Retina (tissue), 1 donor: ENCODE results near the gene GCSAM.
"Not testable (repeated sequence)": the region's sequence is repeated elsewhere in the genome, so short reads cannot be mapped to it uniquely, and the experiment has no call there.

Experiments
- DNase-seq: peaks from one replicate; pipeline ENCODE4 v3.0.0-alpha.2; 2016

Gene GCSAM

GRCh38 chr3:112096176-112096575 lies 36.9 kb downstream of the GCSAM start:
- DNase-seq = no peak

- DNase-seq = no peak
These were observed 37.3 kb downstream of the GCSAM start for GRCh38 chr3:112095731-112096130.

- no peak for DNase-seq
These were observed 39.9 kb downstream of the GCSAM start for GRCh38 chr3:112093180-112093522.

- DNase-seq = no peak
These were observed 40.4 kb downstream of the GCSAM start for GRCh38 chr3:112092496-112093179.

GRCh38 chr3:112090887-112091586 lies 42.0 kb downstream of the GCSAM start:
- DNase-seq = no peak

GRCh38 chr3:112089956-112090886 lies 42.8 kb downstream of the GCSAM start:
- DNase-seq = no peak

- no peak for DNase-seq
These were observed 44.1 kb downstream of the GCSAM start for GRCh38 chr3:112088944-112089343.

- no peak for DNase-seq
These were observed 45.3 kb downstream of the GCSAM start for GRCh38 chr3:112087746-112088145.

GRCh38 chr3:112086875-112087524 lies 46.0 kb downstream of the GCSAM start:
- DNase-seq = no peak

GRCh38 chr3:112086076-112086854 lies 46.8 kb downstream of the GCSAM start, which contains the start of gene C3orf52:
Gene C3orf52, plus strand, starts transcription at chr3:112086389. Its CDS starts 19 bp downstream, at chr3:112086408.
- peak; percentile 89 for DNase-seq

GRCh38 chr3:112085735-112086075 lies 47.3 kb downstream of the GCSAM start:
- no peak for DNase-seq

GRCh38 chr3:112084980-112085705 lies 47.9 kb downstream of the GCSAM start:
- no peak for DNase-seq

GRCh38 chr3:112083239-112083638 lies 49.8 kb downstream of the GCSAM start:
- DNase-seq = no peak

GRCh38 chr3:112078125-112079083 lies 54.6 kb downstream of the GCSAM start:
- no peak for DNase-seq

GRCh38 chr3:112074616-112075497 lies 58.2 kb downstream of the GCSAM start:
- no peak for DNase-seq

GRCh38 chr3:112074006-112074405 lies 59.0 kb downstream of the GCSAM start:
- no peak for DNase-seq

- not testable (repeated sequence) for DNase-seq
These were observed 60.5 kb downstream of the GCSAM start for GRCh38 chr3:112072387-112073060.
